SK-N-SH (cell line): ENCODE measurements around the gene FLAD1. TPM values are rescaled to one million over a fixed set of nuclear protein-coding genes. Genes with fewer than 3 reads are reported as not detected.

ENCODE experiments used
- CTCF ChIA-PET: fragments of 300-600, 350-600 bp; formaldehyde crosslinking; extraction: SDS; loops from one replicate; lab custom pipeline; 2021; lab: Yijun Ruan, JAX
- POLR2A ChIA-PET: fragments of 350-600 bp; sonication (Branson Sonifier 250); formaldehyde crosslinking; extraction: SDS; loops from one replicate; lab custom pipeline; 2020; ENCODE audit warnings: antibody characterized with exemption, inconsistent platforms; lab: Yijun Ruan, JAX
- DNase-seq: peaks from one replicate; pipeline ENCODE4 v3.0.0; 2012
- H2AFZ ChIP-seq: fragments of 200-600 bp; sonication (generic); 2 replicates; pipeline ENCODE4 v1.8.1; 2016; ENCODE audit warnings: antibody characterized with exemption, mild to moderate bottlenecking, low read depth
- H3F3A ChIP-seq: fragments of 200-600 bp; sonication (generic); replicated peaks from 2 replicates; pipeline ENCODE3; 2016; ENCODE audit warnings: antibody characterized with exemption, mild to moderate bottlenecking; ENCODE audit not compliant: insufficient read depth
- H3K27ac ChIP-seq, 2 experiments: fragments of 200-500 bp in 1 of 2; fragments of 200-600 bp in 1 of 2; sonication (Bioruptor generic) in 1 of 2; sonication (generic), shearing (Covaris generic) in 1 of 2; 2 replicates each; pipeline versions ENCODE4 v1.5.1 to v1.6.1; 2014 to 2016; ENCODE audit warnings: low read depth in 2 of 2, inconsistent platforms in 1 of 2, low read length in 1 of 2, mild to moderate bottlenecking in 1 of 2, mixed read lengths in 1 of 2
- H3K27me3 ChIP-seq: fragments of 200-600 bp; sonication (generic), shearing (Covaris generic); 2 replicates; pipeline ENCODE4 v1.6.1; 2016; ENCODE audit warnings: mixed run types; ENCODE audit not compliant: insufficient read depth
- H3K36me3 ChIP-seq, 2 experiments: fragments of 200-500 bp in 1 of 2; fragments of 200-600 bp in 1 of 2; sonication (Bioruptor generic) in 1 of 2; sonication (generic) in 1 of 2; replicated peaks in 1 of 2; 2 replicates each; pipeline versions ENCODE3 to v1.5.1; 2014 to 2016; ENCODE audit warnings: low read length in 1 of 2, mild to moderate bottlenecking in 1 of 2; ENCODE audit not compliant: insufficient read depth in 2 of 2, control insufficient read depth in 1 of 2
- H3K4me1 ChIP-seq, 2 experiments: fragments of 200-500 bp in 1 of 2; fragments of 200-600 bp in 1 of 2; sonication (Bioruptor generic) in 1 of 2; sonication (generic), shearing (Covaris generic) in 1 of 2; 2 replicates each; pipeline versions ENCODE4 v1.5.1 to v1.6.1; 2014 to 2016; ENCODE audit warnings: low read depth in 1 of 2, low read length in 1 of 2, mixed run types in 1 of 2; ENCODE audit not compliant: insufficient read depth in 2 of 2, control insufficient read depth in 1 of 2
- H3K4me2 ChIP-seq: fragments of 200-600 bp; sonication (generic), shearing (Covaris generic); 2 replicates; pipeline ENCODE4 v1.6.1; 2017; ENCODE audit warnings: mixed run types
- H3K4me3 ChIP-seq, 2 experiments: fragments of 200-500 bp in 1 of 2; fragments of 200-600 bp in 1 of 2; sonication (Bioruptor generic) in 1 of 2; sonication (generic), shearing (Covaris generic) in 1 of 2; 2 replicates each; pipeline versions ENCODE4 v1.5.1 to v1.8.1; 2014 to 2016; ENCODE audit warnings: low read depth in 2 of 2, inconsistent platforms in 1 of 2, low read length in 1 of 2, mild to moderate bottlenecking in 1 of 2, mixed read lengths in 1 of 2, moderate library complexity in 1 of 2
- H3K79me2 ChIP-seq: fragments of 200-600 bp; sonication (generic); 2 replicates; pipeline ENCODE4 v1.8.1; 2017; ENCODE audit warnings: mild to moderate bottlenecking; ENCODE audit not compliant: insufficient read depth
- H3K9ac ChIP-seq: fragments of 200-600 bp; sonication (generic); 2 replicates; pipeline ENCODE4 v1.6.1; 2017; ENCODE audit warnings: mixed run types
- H3K9me2 ChIP-seq: fragments of 200-600 bp; sonication (generic); 2 replicates; pipeline ENCODE4 v1.6.1; 2017; ENCODE audit warnings: mixed run types
- H3K9me3 ChIP-seq: fragments of 200-600 bp; sonication (generic); 2 replicates; pipeline ENCODE4 v1.6.1; 2017; ENCODE audit warnings: mixed run types, mild to moderate bottlenecking, moderate library complexity
- H4K20me1 ChIP-seq: fragments of 200-600 bp; sonication (generic); 2 replicates; pipeline ENCODE4 v1.6.1; 2017; ENCODE audit warnings: mild to moderate bottlenecking, mixed run types; ENCODE audit not compliant: insufficient read depth
- ELF1 ChIP-seq: IDR thresholded peaks from 2 replicates; pipeline ENCODE4 v1.4.0; 2012
- EP300 ChIP-seq, 2 experiments: IDR thresholded peaks; 2 replicates each; pipeline versions ENCODE4 v1.4.0 to v1.6.1; 2012; ENCODE audit warnings: borderline replicate concordance in 1 of 2, low read depth in 1 of 2, low read length in 1 of 2
- EZH2phosphoT487 ChIP-seq: fragments of 200-600 bp; sonication (generic); IDR thresholded peaks from 2 replicates; pipeline ENCODE4 v1.6.1; 2017; ENCODE audit warnings: low read depth, mixed run types, mild to moderate bottlenecking, antibody characterized with exemption, moderate library complexity, borderline replicate concordance
- FOSL2 ChIP-seq: IDR thresholded peaks from 2 replicates; pipeline ENCODE4 v1.4.0; 2012; ENCODE audit warnings: low read depth, mild to moderate bottlenecking, moderate library complexity, borderline replicate concordance
- FOXM1 ChIP-seq: IDR thresholded peaks from 2 replicates; pipeline ENCODE4 v1.4.0; 2012; ENCODE audit warnings: low read depth, mild to moderate bottlenecking
- GABPA ChIP-seq: IDR thresholded peaks from 2 replicates; pipeline ENCODE4 v1.4.0; 2012; ENCODE audit warnings: low read depth, mild to moderate bottlenecking
- GATA2 ChIP-seq: sonication (generic); formaldehyde crosslinking; IDR thresholded peaks from 2 replicates; pipeline ENCODE4 v1.5.0; 2020; ENCODE audit warnings: mild to moderate bottlenecking, missing genetic modification reagents
- MEF2A ChIP-seq: IDR thresholded peaks from 2 replicates; pipeline ENCODE4 v1.4.0; 2012; ENCODE audit warnings: low read depth, borderline replicate concordance
- MXI1 ChIP-seq: IDR thresholded peaks from 2 replicates; pipeline ENCODE4 v1.6.1; 2012; ENCODE audit warnings: mild to moderate bottlenecking, low read depth, low read length, improper control_type of control experiment
- NRF1 ChIP-seq: IDR thresholded peaks from 2 replicates; pipeline ENCODE4 v1.6.1; 2012; ENCODE audit warnings: low read depth, mild to moderate bottlenecking, low read length
- POLR2AphosphoS5 ChIP-seq: IDR thresholded peaks from 2 replicates; pipeline ENCODE4 v1.6.1; 2012; ENCODE audit warnings: low read depth, low read length
- RFX5 ChIP-seq: IDR thresholded peaks from 2 replicates; pipeline ENCODE4 v1.6.1; 2012; ENCODE audit warnings: mild to moderate bottlenecking, improper control_type of control experiment, low read length
- TCF12 ChIP-seq: IDR thresholded peaks from 2 replicates; pipeline ENCODE4 v1.4.0; 2012
- YY1 ChIP-seq: IDR thresholded peaks from 2 replicates; pipeline ENCODE4 v1.4.0; 2012; ENCODE audit warnings: low read depth, mild to moderate bottlenecking
- WGBS: methylation state at CpG from one replicate; pipeline ENCODE4 v1.1.6; 2017; ENCODE audit warnings: low lambda C conversion rate; 5-methylcytosine and 5-hydroxymethylcytosine counted together
- polyA plus RNA-seq, 3 experiments: library from polyadenylated mRNA; depleted of rRNA; stranded (reverse); fragments of >200 nt; gene quantifications; 2 replicates each; pipeline ENCODE4 v1.2.3, GENCODE V29; 2012
- TF ChIP-seq, protein P1 (sequence below): IDR thresholded peaks from 2 replicates; pipeline ENCODE4 v1.4.0; 2012; ENCODE audit warnings: low read depth, borderline replicate concordance
- TF ChIP-seq, protein P2 (sequence below): IDR thresholded peaks from 2 replicates; pipeline ENCODE4; 2012
- TF ChIP-seq, protein P3 (sequence below): fragments of 150-350 bp; IDR thresholded peaks from 2 replicates; pipeline ENCODE4 v1.6.1; 2016; ENCODE audit warnings: mild to moderate bottlenecking, low read depth, low read length
- TF ChIP-seq, protein P4 (sequence below): IDR thresholded peaks from 2 replicates; pipeline ENCODE4 v1.4.0; 2012; ENCODE audit warnings: low read depth
- TF ChIP-seq, protein P5 (sequence below): IDR thresholded peaks from 2 replicates; pipeline ENCODE4 v1.4.0; 2012; ENCODE audit warnings: low read depth, borderline replicate concordance

Gene FLAD1
- polyA plus RNA-seq, 1 of the 3 experiments (the other 2 are of a cell fraction): 50.8 TPM

DNA sequence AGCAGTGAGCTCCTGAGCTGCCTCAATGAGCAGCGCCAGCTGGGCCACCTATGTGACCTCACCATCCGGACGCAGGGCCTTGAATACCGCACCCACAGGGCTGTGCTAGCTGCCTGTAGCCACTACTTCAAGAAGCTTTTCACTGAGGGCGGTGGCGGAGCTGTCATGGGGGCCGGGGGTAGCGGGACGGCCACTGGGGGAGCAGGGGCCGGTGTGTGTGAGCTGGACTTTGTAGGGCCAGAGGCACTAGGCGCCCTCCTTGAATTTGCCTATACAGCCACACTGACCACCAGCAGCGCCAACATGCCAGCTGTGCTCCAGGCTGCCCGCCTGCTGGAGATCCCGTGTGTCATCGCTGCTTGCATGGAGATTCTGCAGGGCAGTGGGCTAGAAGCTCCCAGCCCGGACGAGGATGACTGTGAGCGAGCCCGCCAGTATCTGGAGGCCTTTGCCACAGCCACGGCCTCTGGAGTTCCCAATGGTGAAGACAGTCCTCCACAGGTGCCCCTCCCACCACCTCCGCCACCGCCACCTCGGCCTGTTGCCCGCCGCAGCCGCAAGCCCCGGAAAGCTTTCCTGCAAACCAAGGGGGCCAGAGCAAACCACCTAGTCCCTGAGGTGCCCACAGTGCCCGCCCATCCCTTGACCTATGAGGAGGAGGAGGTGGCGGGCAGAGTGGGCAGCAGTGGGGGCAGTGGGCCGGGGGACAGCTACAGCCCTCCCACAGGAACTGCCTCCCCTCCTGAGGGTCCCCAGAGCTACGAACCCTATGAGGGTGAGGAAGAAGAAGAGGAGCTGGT is 31.8 kb downstream of the FLAD1 start:
- Histone ChIP-seq H3K4me3 (no peak overlapping the region), H2AFZ (no peak overlapping the region), H4K20me1 (no peaks in the 10 kb centered on the region), H3F3A (peaks cover 6% of the 10 kb centered on the region), H3K9ac (no peak overlapping the region), H3K36me3 (peaks cover 0 to 22% of the 10 kb centered on the region in 2 experiments), H3K27me3 (no peaks in the 10 kb centered on the region), H3K27ac (no peak overlapping the region), H3K9me2 (no peaks in the 10 kb centered on the region), H3K4me1 (peaks cover 0 to 15% of the 10 kb centered on the region in 2 experiments; a peak in 1 of 4 replicates), H3K79me2 (no peaks in the 10 kb centered on the region), H3K9me3 (no peaks in the 10 kb centered on the region), H3K4me2 (no peak overlapping the region)
- no peak for DNase-seq
- WGBS: 93% methylated on average over 11 of the region's 31 CpGs
- TF ChIP-seq, protein P1, sequence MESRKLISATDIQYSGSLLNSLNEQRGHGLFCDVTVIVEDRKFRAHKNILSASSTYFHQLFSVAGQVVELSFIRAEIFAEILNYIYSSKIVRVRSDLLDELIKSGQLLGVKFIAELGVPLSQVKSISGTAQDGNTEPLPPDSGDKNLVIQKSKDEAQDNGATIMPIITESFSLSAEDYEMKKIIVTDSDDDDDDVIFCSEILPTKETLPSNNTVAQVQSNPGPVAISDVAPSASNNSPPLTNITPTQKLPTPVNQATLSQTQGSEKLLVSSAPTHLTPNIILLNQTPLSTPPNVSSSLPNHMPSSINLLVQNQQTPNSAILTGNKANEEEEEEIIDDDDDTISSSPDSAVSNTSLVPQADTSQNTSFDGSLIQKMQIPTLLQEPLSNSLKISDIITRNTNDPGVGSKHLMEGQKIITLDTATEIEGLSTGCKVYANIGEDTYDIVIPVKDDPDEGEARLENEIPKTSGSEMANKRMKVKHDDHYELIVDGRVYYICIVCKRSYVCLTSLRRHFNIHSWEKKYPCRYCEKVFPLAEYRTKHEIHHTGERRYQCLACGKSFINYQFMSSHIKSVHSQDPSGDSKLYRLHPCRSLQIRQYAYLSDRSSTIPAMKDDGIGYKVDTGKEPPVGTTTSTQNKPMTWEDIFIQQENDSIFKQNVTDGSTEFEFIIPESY: no peak
- TF ChIP-seq, protein P2, sequence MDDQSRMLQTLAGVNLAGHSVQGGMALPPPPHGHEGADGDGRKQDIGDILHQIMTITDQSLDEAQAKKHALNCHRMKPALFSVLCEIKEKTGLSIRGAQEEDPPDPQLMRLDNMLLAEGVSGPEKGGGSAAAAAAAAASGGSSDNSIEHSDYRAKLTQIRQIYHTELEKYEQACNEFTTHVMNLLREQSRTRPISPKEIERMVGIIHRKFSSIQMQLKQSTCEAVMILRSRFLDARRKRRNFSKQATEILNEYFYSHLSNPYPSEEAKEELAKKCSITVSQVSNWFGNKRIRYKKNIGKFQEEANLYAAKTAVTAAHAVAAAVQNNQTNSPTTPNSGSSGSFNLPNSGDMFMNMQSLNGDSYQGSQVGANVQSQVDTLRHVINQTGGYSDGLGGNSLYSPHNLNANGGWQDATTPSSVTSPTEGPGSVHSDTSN: no peak
- TF ChIP-seq EZH2phosphoT487 (no peak), ELF1 (no peak), FOSL2 (no peak), POLR2AphosphoS5 (no peak), TCF12 (no peak), GABPA (no peak), GATA2 (CRISPR knock-in tag) (no peak), MEF2A (no peak), RFX5 (no peak), EP300 (IDR thresholded peaks at IDR 0.05; ENCODE audit: borderline replicate concordance in 1 of 2, low read depth in 1 of 2, low read length in 1 of 2) (no peak), NRF1 (no peak), FOXM1 (no peak), YY1 (no peak), MXI1 (no peak)
- TF ChIP-seq, protein P3, sequence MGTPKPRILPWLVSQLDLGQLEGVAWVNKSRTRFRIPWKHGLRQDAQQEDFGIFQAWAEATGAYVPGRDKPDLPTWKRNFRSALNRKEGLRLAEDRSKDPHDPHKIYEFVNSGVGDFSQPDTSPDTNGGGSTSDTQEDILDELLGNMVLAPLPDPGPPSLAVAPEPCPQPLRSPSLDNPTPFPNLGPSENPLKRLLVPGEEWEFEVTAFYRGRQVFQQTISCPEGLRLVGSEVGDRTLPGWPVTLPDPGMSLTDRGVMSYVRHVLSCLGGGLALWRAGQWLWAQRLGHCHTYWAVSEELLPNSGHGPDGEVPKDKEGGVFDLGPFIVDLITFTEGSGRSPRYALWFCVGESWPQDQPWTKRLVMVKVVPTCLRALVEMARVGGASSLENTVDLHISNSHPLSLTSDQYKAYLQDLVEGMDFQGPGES: no peak
- TF ChIP-seq, protein P4, sequence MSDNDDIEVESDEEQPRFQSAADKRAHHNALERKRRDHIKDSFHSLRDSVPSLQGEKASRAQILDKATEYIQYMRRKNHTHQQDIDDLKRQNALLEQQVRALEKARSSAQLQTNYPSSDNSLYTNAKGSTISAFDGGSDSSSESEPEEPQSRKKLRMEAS: no peak
- TF ChIP-seq, protein P5, sequence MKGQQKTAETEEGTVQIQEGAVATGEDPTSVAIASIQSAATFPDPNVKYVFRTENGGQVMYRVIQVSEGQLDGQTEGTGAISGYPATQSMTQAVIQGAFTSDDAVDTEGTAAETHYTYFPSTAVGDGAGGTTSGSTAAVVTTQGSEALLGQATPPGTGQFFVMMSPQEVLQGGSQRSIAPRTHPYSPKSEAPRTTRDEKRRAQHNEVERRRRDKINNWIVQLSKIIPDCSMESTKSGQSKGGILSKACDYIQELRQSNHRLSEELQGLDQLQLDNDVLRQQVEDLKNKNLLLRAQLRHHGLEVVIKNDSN: no peak
- CTCF ChIA-PET: interaction anchor here (0.9 to 9.3 kb wide), 10 partner anchors 14 to 70 kb away, joined by 3 to 149 read pairs (median 4); partner anchors contain the start of genes ADAM15, EFNA3, LENEP and PYGO2
- POLR2A ChIA-PET: no interaction called here
